CD14-positive monocyte (primary cell): ENCODE data around the gene ARHGAP11A. TPM values are rescaled to one million over a fixed set of nuclear protein-coding genes. Genes with fewer than 3 reads are reported as not detected.

Experiments
- DNase-seq, 3 donors: peaks; one replicate each; pipeline ENCODE4 v3.0.0-alpha.2; 2011 to 2022
- H2AFZ ChIP-seq: 2 replicates; pipeline ENCODE4 v1.6.0; 2012; ENCODE audit warnings: mild to moderate bottlenecking, low read depth, low read length, inconsistent platforms; ENCODE audit not compliant: insufficient read depth, poor library complexity, severe bottlenecking
- H3K27ac ChIP-seq, 2 donors: 1 replicate in 1 of 2; 2 replicates in 1 of 2; pipeline ENCODE4 v1.5.1; 2012 to 2013; ENCODE audit warnings: low read length in 2 of 2, control low read depth in 1 of 2, inconsistent platforms in 1 of 2, low read depth in 1 of 2, mild to moderate bottlenecking in 1 of 2
- H3K27me3 ChIP-seq, 2 donors: one replicate each; pipeline versions ENCODE4 v1.6.0 to v1.6.1; 2011 to 2013; ENCODE audit warnings: low read length in 2 of 2; ENCODE audit not compliant: control insufficient read depth in 2 of 2, insufficient read depth in 2 of 2
- H3K36me3 ChIP-seq, 2 donors: replicated peaks in 1 of 2; 1 replicate in 1 of 2; 2 replicates in 1 of 2; pipeline versions ENCODE4 v1.5.1 to v1.6.1; 2012 to 2013; ENCODE audit warnings: low read length in 2 of 2, control low read depth in 1 of 2, inconsistent platforms in 1 of 2, mild to moderate bottlenecking in 1 of 2; ENCODE audit not compliant: insufficient read depth in 2 of 2, control insufficient read depth in 1 of 2
- H3K4me1 ChIP-seq, 2 donors: 1 replicate in 1 of 2; 2 replicates in 1 of 2; pipeline versions ENCODE4 v1.5.1 to v1.6.1; 2012 to 2013; ENCODE audit warnings: low read length in 2 of 2, control low read depth in 1 of 2, inconsistent platforms in 1 of 2, mild to moderate bottlenecking in 1 of 2, moderate library complexity in 1 of 2; ENCODE audit not compliant: insufficient read depth in 2 of 2, control insufficient read depth in 1 of 2
- H3K4me2 ChIP-seq: replicated peaks from 2 replicates; pipeline ENCODE3; 2012; ENCODE audit warnings: low read length, moderate library complexity, mild to moderate bottlenecking; ENCODE audit not compliant: poor library complexity, severe bottlenecking; ENCODE audit errors: extremely low read depth
- H3K4me3 ChIP-seq, 3 experiments: fragments of 200-600 bp in 1 of 3; sonication (generic) in 1 of 3; replicated peaks in 1 of 3; 1 replicate in 2 of 3; 2 replicates in 1 of 3; pipeline ENCODE4 v1.5.1; 2011 to 2013; ENCODE audit warnings: low read length in 3 of 3, mild to moderate bottlenecking in 3 of 3, control low read depth in 2 of 3, low read depth in 2 of 3, inconsistent platforms in 1 of 3, moderate library complexity in 1 of 3
- H3K79me2 ChIP-seq: 2 replicates; pipeline ENCODE4 v1.6.0; 2012; ENCODE audit warnings: mild to moderate bottlenecking, control low read depth, inconsistent platforms, low read length, moderate library complexity; ENCODE audit not compliant: insufficient read depth
- H3K9ac ChIP-seq: 2 replicates; pipeline ENCODE4 v1.6.0; 2017; ENCODE audit warnings: low read length, mild to moderate bottlenecking; ENCODE audit not compliant: insufficient read depth, poor library complexity, severe bottlenecking
- H3K9me3 ChIP-seq, 2 donors: replicated peaks in 1 of 2; 1 replicate in 1 of 2; 2 replicates in 1 of 2; pipeline versions ENCODE4 v1.5.1 to v1.6.1; 2012 to 2013; ENCODE audit warnings: low read length in 2 of 2, control low read depth in 1 of 2; ENCODE audit not compliant: control insufficient read depth in 1 of 2, insufficient read depth in 1 of 2
- H4K20me1 ChIP-seq: 2 replicates; pipeline ENCODE4 v1.6.0; 2012; ENCODE audit warnings: mild to moderate bottlenecking, low read length, control low read depth, moderate library complexity; ENCODE audit not compliant: insufficient read depth
- H3K27ac Mint-ChIP-seq, 7 donors: one replicate each; pipeline ENCODE4 v1.8.0; 2020; ENCODE audit warnings: mild to moderate bottlenecking in 7 of 7, mixed read lengths in 7 of 7, moderate library complexity in 6 of 7, inconsistent platforms in 2 of 7
- H3K27me3 Mint-ChIP-seq, 3 donors: one replicate each; pipeline ENCODE4 v1.8.0; 2021 to 2022; ENCODE audit warnings: low read depth in 3 of 3, mild to moderate bottlenecking in 3 of 3, mixed read lengths in 3 of 3, moderate library complexity in 3 of 3, inconsistent platforms in 1 of 3
- H3K36me3 Mint-ChIP-seq, 2 donors: one replicate each; pipeline ENCODE4 v1.8.0; 2020; ENCODE audit warnings: mixed read lengths in 2 of 2, inconsistent platforms in 1 of 2, mild to moderate bottlenecking in 1 of 2
- H3K4me1 Mint-ChIP-seq: one replicate; pipeline ENCODE4 v1.8.0; 2020; ENCODE audit warnings: mild to moderate bottlenecking, mixed read lengths
- H3K4me3 Mint-ChIP-seq, 2 donors: one replicate each; pipeline ENCODE4 v1.8.0; 2020; ENCODE audit warnings: mild to moderate bottlenecking in 2 of 2, mixed read lengths in 2 of 2, moderate library complexity in 1 of 2
- H3K9me3 Mint-ChIP-seq, 7 donors: one replicate each; pipeline ENCODE4 v1.8.0; 2020 to 2022; ENCODE audit warnings: mixed read lengths in 7 of 7, mild to moderate bottlenecking in 6 of 7, moderate library complexity in 6 of 7, inconsistent platforms in 2 of 7
- WGBS: methylation state at CpG from one replicate; pipeline ENCODE4 v1.1.5; 2013; ENCODE audit warnings: missing lambda C conversion rate; ENCODE audit not compliant: insufficient coverage; 5-methylcytosine and 5-hydroxymethylcytosine counted together
- intact Hi-C, 2 donors: fragments of 100-400 bp; cut with micrococcal nuclease; formaldehyde crosslinking; loops; one replicate each; pipeline versions ENCODE4 v1.15.0 to v1.15.1; 2023
- polyA plus RNA-seq, 3 donors: library from polyadenylated mRNA; depleted of rRNA in 1 of 3; unstranded in 2 of 3; stranded (reverse) in 1 of 3; fragments of 300-500 nt in 2 of 3; fragments of >200 nt in 1 of 3; fragmentation: Illumina TruSeq in 2 of 3; gene quantifications; 1 replicate in 2 of 3; 2 replicates in 1 of 3; pipeline ENCODE4 v1.2.3, GENCODE V29; 2012 to 2021
- TF ChIP-seq, protein P1 (sequence below): fragments of 200-600 bp; IDR thresholded peaks from one replicate; pipeline ENCODE4 v1.8.0; 2022; ENCODE audit warnings: antibody characterized with exemption, mild to moderate bottlenecking

Gene ARHGAP11A
- polyA plus RNA-seq, 3 donors = 0.91 to 1.6 (median 1.4) TPM

DNA sequence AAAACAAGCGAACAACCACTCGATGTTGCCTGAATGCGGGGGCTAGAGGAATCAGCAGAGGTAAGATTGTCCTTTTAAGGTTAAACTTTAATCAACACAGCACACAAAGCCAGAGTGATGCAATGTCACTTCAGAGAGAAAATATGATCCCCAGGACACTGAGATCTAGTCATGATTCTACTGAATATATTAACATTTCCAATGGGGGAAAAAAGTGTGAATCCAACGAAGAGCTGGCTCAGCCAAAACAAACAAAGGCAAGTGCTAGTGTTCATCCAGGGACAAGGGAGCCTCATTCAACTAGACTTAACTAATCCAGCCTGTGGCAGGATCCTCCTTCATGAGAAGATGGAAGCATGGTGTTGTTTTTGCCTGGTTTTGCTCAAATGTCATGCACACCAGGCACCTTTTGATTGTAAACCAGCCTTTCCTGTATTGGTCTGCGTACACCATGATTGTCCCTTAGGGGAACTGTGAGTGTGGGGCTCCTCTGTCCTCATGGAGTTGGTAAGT, 62.0 kb downstream of the ARHGAP11A start:
- H3K4me1 Mint-ChIP-seq = peaks cover 7% of the 10 kb centered on the region
- H3K4me3 ChIP-seq = no peak overlapping the region
- no peaks in the 10 kb centered on the region for H4K20me1 ChIP-seq
- H3K4me1 ChIP-seq = peaks cover 1 to 10% of the 10 kb centered on the region in 2 donors
- no peak overlapping the region for H3K9ac ChIP-seq
- no peak for DNase-seq
- TF ChIP-seq, protein P1, sequence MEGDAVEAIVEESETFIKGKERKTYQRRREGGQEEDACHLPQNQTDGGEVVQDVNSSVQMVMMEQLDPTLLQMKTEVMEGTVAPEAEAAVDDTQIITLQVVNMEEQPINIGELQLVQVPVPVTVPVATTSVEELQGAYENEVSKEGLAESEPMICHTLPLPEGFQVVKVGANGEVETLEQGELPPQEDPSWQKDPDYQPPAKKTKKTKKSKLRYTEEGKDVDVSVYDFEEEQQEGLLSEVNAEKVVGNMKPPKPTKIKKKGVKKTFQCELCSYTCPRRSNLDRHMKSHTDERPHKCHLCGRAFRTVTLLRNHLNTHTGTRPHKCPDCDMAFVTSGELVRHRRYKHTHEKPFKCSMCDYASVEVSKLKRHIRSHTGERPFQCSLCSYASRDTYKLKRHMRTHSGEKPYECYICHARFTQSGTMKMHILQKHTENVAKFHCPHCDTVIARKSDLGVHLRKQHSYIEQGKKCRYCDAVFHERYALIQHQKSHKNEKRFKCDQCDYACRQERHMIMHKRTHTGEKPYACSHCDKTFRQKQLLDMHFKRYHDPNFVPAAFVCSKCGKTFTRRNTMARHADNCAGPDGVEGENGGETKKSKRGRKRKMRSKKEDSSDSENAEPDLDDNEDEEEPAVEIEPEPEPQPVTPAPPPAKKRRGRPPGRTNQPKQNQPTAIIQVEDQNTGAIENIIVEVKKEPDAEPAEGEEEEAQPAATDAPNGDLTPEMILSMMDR = no peak
- H2AFZ ChIP-seq = no peak overlapping the region
- H3K27me3 ChIP-seq = no peaks in the 10 kb centered on the region
- H3K27me3 Mint-ChIP-seq = peaks cover 1 to 5% (median 3%) of the 10 kb centered on the region in 3 donors
- no peak overlapping the region for H3K4me2 ChIP-seq
- no peaks in the 10 kb centered on the region for H3K79me2 ChIP-seq
- H3K27ac ChIP-seq = no peak overlapping the region
- H3K9me3 Mint-ChIP-seq = peaks cover 0 to 1% (median 0%) of the 10 kb centered on the region in 7 donors
- 100% methylated on average over 1 of the region's 5 CpGs for WGBS
- peaks cover 0 to 16% of the 10 kb centered on the region in 2 donors for H3K36me3 Mint-ChIP-seq
- intact Hi-C loops = no loop called here
- H3K9me3 ChIP-seq = no peaks in the 10 kb centered on the region
- no peak overlapping the region for H3K27ac Mint-ChIP-seq
- no peak overlapping the region for H3K4me3 Mint-ChIP-seq
- H3K36me3 ChIP-seq = no peaks in the 10 kb centered on the region

DNA sequence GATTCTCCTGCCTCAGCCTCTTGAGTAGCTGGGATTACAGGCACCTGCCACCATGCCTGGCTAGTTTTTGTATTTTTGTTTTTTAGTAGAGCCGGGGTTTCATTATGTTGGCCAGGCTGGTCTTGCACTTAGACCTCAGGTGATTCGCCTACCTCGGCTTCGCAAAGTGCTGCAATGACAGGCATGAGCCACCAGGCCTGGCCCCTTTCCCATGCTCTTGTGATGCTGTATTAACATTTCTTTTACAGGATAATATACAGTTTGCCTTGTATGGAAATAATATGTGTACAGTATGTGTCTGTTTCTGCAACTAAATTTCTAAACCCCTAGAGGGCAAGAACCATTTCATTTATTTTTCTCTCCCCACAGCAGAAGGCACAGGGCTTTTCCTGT, 64.0 kb downstream of the ARHGAP11A start:
- H3K79me2 ChIP-seq = no peaks in the 10 kb centered on the region
- no peak overlapping the region for H2AFZ ChIP-seq
- Mint-ChIP-seq H3K36me3 (peaks cover 0 to 10% of the 10 kb centered on the region in 2 donors), H3K27ac (no peak overlapping the region), H3K27me3 (peaks cover 3% of the 10 kb centered on the region in 3 donors), H3K9me3 (peaks cover 0 to 1% (median 0%) of the 10 kb centered on the region in 7 donors), H3K4me3 (no peak overlapping the region), H3K4me1 (peaks cover 21% of the 10 kb centered on the region)
- H4K20me1 ChIP-seq = no peaks in the 10 kb centered on the region
- no peak for DNase-seq
- no peak overlapping the region for H3K9ac ChIP-seq
- H3K27me3 ChIP-seq = no peaks in the 10 kb centered on the region
- H3K4me3 ChIP-seq = no peak overlapping the region
- TF ChIP-seq, protein P1 = no peak
- peaks cover 12 to 27% of the 10 kb centered on the region in 2 donors for H3K4me1 ChIP-seq
- WGBS = 100% methylated on average over 1 of the region's 4 CpGs
- intact Hi-C loops = no loop called here
- no peaks in the 10 kb centered on the region for H3K36me3 ChIP-seq
- no peak overlapping the region for H3K4me2 ChIP-seq
- H3K9me3 ChIP-seq = no peaks in the 10 kb centered on the region
- H3K27ac ChIP-seq = no peak overlapping the region
